T-helper 17 cell (primary cell): Measurements from ENCODE around the gene SIRT2. TPM values are rescaled to one million over a fixed set of nuclear protein-coding genes. Genes with fewer than 3 reads are reported as not detected.
"Not testable (repeated sequence)": the region's sequence is repeated elsewhere in the genome, so short reads cannot be mapped to it uniquely, and the experiment has no call there.

Source experiments
- ATAC-seq: fragments of 150-1000 bp; cut with Tn5 transposase; 2 replicates; pipeline ENCODE4 v1.10.0; 2021; ENCODE audit warnings: mild to moderate bottlenecking, moderate library complexity
- DNase-seq, 3 donors: peaks; one replicate each; pipeline versions ENCODE4 v3.0.0 to v3.0.0-alpha.2; 2020 to 2021
- H3K9me3 ChIP-seq: one replicate; pipeline ENCODE4 v1.7.0; 2013; ENCODE audit warnings: low read length, mild to moderate bottlenecking; ENCODE audit not compliant: control insufficient read depth, poor library complexity, severe bottlenecking
- H3K27ac Mint-ChIP-seq: one replicate; pipeline ENCODE4 v1.8.0; 2022; ENCODE audit warnings: mild to moderate bottlenecking, moderate library complexity, mixed read lengths
- H3K27me3 Mint-ChIP-seq: one replicate; pipeline ENCODE4 v1.8.0; 2022; ENCODE audit warnings: mixed read lengths
- H3K36me3 Mint-ChIP-seq: one replicate; pipeline ENCODE4 v1.8.0; 2022; ENCODE audit warnings: low read depth, mixed read lengths
- H3K4me1 Mint-ChIP-seq: one replicate; pipeline ENCODE4 v1.8.0; 2022; ENCODE audit warnings: mild to moderate bottlenecking, mixed read lengths
- H3K4me3 Mint-ChIP-seq: one replicate; pipeline ENCODE4 v1.8.0; 2022; ENCODE audit warnings: mild to moderate bottlenecking, moderate library complexity, mixed read lengths
- total RNA-seq, 4 donors: library from RNA in 2 of 4; stranded (reverse) in 2 of 4; gene quantifications; one replicate each; pipeline ENCODE4 v1.2.3 and lab custom pipeline; 2022 to 2026

The SIRT2 gene
- total RNA-seq, 2 donors from 2014 or later = 68.7 to 68.9 TPM

DNA sequence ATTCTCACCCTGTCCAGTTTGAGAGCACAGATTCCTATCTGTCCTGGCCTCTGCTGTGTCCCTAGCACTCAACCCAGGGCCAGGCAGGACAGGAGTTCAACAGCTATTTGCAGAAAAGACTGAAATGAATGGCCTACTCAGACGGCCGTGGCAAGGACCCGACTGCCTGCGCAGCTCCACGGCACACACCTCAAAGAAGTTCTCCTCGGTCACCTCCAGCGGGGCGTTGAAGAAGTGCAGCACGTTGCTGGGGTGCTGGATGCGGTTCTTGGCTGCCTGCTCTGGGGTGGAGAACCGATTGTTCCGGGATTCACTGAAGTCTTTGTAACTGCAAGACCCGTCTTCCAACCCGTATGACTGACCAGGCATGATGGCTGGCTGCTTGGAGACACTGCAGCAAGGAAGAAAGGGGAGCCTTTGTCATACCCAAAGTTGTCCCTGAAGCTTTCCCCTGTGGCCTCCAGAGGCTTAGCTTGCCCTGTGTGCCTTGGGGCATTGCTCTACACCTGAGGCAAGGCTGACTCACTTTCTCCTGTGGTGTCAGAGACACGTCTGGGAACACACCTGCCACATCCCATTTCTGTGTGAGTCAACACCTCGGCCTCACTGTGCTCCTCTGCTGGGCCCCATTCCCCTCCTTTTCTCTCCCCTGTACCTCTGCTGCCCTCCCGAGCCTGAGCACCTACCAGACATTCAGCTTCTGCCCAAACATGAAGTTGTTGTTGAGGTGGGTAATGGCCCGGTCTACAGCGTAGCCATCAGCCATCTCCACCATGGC lies 61.0 kb downstream of the SIRT2 start:
- peaks cover 5% of the 10 kb centered on the region for H3K36me3 Mint-ChIP-seq
- H3K27me3 Mint-ChIP-seq = no peaks in the 10 kb centered on the region
- H3K27ac Mint-ChIP-seq = peak overlapping the region; percentile 87
- peaks cover 31% of the 10 kb centered on the region for H3K4me1 Mint-ChIP-seq
- peak overlapping the region; percentile 49 for H3K4me3 Mint-ChIP-seq
- no peak for ATAC-seq
- H3K9me3 ChIP-seq = no peaks in the 10 kb centered on the region
- DNase-seq = no peak

DNA sequence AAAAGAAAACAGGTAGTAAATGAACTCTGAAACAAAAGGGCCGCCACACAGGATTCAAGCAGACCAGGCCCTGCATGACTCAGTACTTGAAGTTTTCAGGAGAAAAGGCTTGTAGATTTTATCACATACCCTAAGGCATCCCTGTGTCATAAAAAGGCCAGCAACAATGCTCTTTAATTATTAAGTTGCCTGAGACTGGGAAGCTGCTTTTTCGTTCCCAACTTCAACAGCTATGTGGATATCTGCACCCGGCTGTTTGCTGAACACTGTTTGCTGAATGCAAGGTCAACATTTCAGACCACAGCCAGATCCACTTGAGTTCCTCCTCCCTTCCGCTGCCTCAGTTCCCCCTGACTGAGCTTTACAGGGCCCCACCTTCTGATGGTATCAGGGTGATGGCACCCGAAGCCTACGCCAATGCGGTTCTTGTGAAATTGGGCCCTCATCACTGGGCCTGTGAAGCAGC lies 61.7 kb downstream of the SIRT2 start:
- H3K9me3 ChIP-seq = no peaks in the 10 kb centered on the region
- ATAC-seq (no peak), DNase-seq (no peak)
- Mint-ChIP-seq H3K27me3 (no peaks in the 10 kb centered on the region), H3K36me3 (peaks cover 5% of the 10 kb centered on the region), H3K27ac (no peak overlapping the region), H3K4me1 (peaks cover 24% of the 10 kb centered on the region), H3K4me3 (no peak overlapping the region)

GRCh38 chr19:38836983-38837626 lies 62.3 kb downstream of the SIRT2 start:
- DNase-seq (no peak), ATAC-seq (no peak)
- H3K9me3 ChIP-seq = no peaks in the 10 kb centered on the region
- Mint-ChIP-seq H3K36me3 (peaks cover 2% of the 10 kb centered on the region), H3K4me3 (no peak overlapping the region), H3K4me1 (peaks cover 20% of the 10 kb centered on the region), H3K27me3 (no peaks in the 10 kb centered on the region), H3K27ac (no peak overlapping the region)

- no peak overlapping the region for H3K4me3 Mint-ChIP-seq
- no peak for DNase-seq
- H3K27ac Mint-ChIP-seq = no peak overlapping the region
Observed at GRCh38 chr19:38836159-38836982, 63.0 kb downstream of the SIRT2 start.

DNA sequence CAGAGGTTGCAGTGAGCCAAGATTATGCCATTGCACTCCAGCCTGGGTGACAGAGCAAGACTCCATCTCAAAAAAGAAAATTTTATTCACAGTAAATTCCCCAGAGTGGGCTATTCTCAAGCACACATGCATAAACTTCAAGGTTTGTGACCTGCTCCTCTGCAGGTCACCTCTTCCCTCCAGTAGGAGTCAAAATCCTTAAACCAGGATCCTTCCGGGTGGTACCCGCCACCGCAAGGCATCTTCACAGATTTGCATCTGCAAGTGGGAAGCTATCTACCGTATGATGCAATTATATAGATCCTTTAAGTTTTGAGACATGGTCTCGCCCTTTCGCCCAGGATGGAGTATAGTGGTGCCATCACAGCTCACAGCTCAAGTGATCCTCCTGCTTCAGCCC lies 64.8 kb downstream of the SIRT2 start:
- H3K27ac Mint-ChIP-seq = no peak overlapping the region
- DNase-seq (no peak), ATAC-seq (no peak)
- H3K36me3 Mint-ChIP-seq = no peaks in the 10 kb centered on the region
- H3K4me3 Mint-ChIP-seq = no peak overlapping the region
- peaks cover 20% of the 10 kb centered on the region for H3K4me1 Mint-ChIP-seq
- no peaks in the 10 kb centered on the region for H3K27me3 Mint-ChIP-seq
- no peaks in the 10 kb centered on the region for H3K9me3 ChIP-seq

More at GRCh38 chr19:38836159-38836982, 63.0 kb downstream of the SIRT2 start:
- H3K4me1 Mint-ChIP-seq = peaks cover 19% of the 10 kb centered on the region
- no peaks in the 10 kb centered on the region for H3K9me3 ChIP-seq
- H3K27me3 Mint-ChIP-seq = no peaks in the 10 kb centered on the region
- H3K36me3 Mint-ChIP-seq = peaks cover 2% of the 10 kb centered on the region
- no peak for ATAC-seq

DNA sequence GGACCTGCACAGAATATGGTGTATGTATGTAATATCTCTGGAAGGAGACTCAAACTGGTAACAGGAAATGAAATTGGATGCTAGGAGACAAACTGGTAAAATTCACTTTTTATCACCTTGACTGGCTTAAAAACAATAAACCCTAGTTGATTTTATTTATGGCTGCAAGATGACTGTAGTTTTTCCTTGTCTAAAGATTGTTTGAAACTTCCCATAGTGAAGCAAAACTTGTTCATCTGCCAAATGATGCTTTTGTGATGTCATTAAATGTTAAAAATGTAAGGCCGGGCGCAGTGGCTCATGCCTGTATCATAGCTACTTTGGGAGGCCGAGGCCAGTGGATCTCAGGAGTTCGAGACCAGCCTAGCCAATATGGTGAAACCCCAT lies 65.3 kb downstream of the SIRT2 start:
- Mint-ChIP-seq H3K27me3 (no peaks in the 10 kb centered on the region), H3K4me3 (no peak overlapping the region), H3K4me1 (peaks cover 20% of the 10 kb centered on the region), H3K27ac (no peak overlapping the region), H3K36me3 (no peaks in the 10 kb centered on the region)
- H3K9me3 ChIP-seq = no peaks in the 10 kb centered on the region
- ATAC-seq = no peak
- no peak for DNase-seq

DNA sequence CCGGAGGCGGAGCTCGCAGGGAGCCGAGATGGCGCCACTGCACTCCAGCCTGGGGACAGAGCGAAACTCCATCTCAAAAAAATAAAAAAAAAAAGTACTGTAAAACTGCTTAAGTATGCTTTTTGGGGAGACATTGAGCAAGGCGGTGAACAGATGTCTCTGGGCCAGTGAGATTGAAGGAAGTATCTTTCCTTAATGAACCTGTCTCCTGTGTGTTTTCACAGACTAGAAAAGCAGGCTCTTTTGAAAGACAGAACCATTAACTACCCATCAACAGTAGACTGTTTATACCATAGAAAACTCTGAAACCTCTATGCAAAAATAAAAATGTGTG lies 66.4 kb downstream of the SIRT2 start:
- no peak for ATAC-seq
- H3K27ac Mint-ChIP-seq = peak overlapping the region; percentile 69
- peaks cover 16% of the 10 kb centered on the region for H3K4me1 Mint-ChIP-seq
- peaks cover under 1% of the 10 kb centered on the region for H3K36me3 Mint-ChIP-seq
- DNase-seq = no peak
- no peaks in the 10 kb centered on the region for H3K27me3 Mint-ChIP-seq
- no peak overlapping the region for H3K4me3 Mint-ChIP-seq
- no peaks in the 10 kb centered on the region for H3K9me3 ChIP-seq

DNA sequence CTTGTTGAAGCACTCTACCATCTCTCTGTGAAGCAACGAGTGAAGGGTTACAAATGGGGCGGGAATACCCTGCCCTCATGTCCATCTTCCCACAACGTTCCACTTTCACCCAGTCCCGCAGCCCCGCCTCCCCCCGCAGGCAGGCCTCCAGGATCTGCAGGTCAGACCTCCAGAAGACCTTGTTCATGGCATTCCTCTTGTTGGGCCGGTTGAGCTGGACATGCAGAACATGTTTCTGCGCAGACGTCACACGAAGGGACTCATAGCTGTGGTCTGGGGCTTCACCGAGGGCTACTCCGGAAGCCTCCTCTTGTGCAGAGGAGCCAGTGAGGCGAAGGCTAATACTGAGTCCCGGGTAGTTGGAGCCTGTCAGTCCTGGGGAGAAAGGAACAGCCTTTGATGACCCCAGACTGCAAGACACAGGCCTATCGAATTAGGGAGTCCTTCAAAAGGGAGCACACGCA lies 68.2 kb downstream of the SIRT2 start:
- peaks cover 23% of the 10 kb centered on the region for H3K4me1 Mint-ChIP-seq
- H3K27ac Mint-ChIP-seq = peak overlapping the region; percentile 90
- peak overlapping the region; percentile 90 for H3K4me3 Mint-ChIP-seq
- H3K36me3 Mint-ChIP-seq = peaks cover 2% of the 10 kb centered on the region
- H3K9me3 ChIP-seq = no peaks in the 10 kb centered on the region
- DNase-seq (no peak), ATAC-seq (no peak)
- H3K27me3 Mint-ChIP-seq = no peaks in the 10 kb centered on the region

DNA sequence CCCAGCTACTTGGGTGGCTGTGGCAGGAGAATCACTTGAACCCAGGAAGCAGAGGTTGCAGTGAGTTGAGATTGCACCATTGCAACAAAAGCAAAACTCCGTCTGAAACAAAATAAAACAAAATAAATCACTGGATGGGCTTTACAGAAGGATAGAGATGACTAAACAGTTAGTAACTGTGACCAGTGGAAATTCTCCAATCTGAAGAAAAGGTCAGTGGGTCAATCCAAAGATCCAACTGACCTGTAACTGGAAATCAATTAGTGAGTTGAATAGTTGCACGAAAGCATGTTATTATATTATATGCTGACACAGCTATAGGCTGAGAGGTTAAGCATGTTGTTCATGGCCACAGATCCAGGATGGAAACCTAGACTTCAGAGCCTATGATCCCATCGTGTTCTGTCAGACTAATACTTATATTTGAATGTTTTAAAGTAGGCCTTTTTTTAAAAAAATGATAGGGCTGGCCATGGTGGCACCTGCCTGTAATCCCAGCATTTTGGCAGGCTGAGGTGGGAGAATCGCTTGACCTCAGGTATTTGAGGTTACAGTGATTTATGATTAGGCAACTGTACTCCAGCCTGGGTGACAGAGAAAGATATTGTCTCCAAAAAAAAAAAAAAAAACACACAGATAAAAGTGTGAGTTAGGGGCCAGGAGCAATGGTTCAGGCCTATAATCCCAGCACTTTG lies 69.2 kb downstream of the SIRT2 start:
- H3K27ac Mint-ChIP-seq = peak overlapping the region; percentile 90
- H3K4me3 Mint-ChIP-seq = peak overlapping the region; percentile 90
- no peaks in the 10 kb centered on the region for H3K9me3 ChIP-seq
- no peak for ATAC-seq
- H3K4me1 Mint-ChIP-seq = peaks cover 23% of the 10 kb centered on the region
- no peak for DNase-seq
- no peaks in the 10 kb centered on the region for H3K27me3 Mint-ChIP-seq
- H3K36me3 Mint-ChIP-seq = peaks cover 2% of the 10 kb centered on the region

DNA sequence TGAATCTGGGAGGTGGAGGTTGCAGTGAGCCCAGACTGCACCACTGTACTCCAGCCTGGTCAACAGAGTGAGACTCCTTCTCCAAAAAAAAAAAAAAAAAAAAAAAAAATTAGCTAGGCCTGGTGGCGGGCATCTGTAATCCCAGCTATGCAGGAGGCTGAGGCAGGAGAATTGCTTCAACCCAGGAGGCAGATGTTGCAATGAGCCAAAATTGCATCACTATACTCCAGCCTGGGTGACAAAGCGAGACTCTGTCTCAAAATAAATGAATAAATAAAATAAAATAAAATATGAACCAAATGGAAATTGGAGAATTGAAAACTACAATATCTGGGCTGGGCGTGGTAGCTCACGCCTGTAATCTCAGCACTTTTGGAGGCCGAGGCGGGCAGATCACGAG lies 70.2 kb downstream of the SIRT2 start:
- H3K4me1 Mint-ChIP-seq = peaks cover 25% of the 10 kb centered on the region
- H3K27ac Mint-ChIP-seq, ATAC-seq, H3K9me3 ChIP-seq, DNase-seq, H3K4me3 Mint-ChIP-seq, H3K27me3 Mint-ChIP-seq, H3K36me3 Mint-ChIP-seq: not testable (repeated sequence)
